GM18870 (cell line): ENCODE data around the gene RHEB.

Source experiments
- ATAC-seq: cut with Tn5 transposase; IDR thresholded peaks from one replicate; pipeline ENCODE4 v1.9.1; 2021; ENCODE audit warnings: moderate library complexity; ENCODE audit not compliant: unreplicated experiment

Gene RHEB

GRCh38 chr7:151505433-151505832, 14.3 kb downstream of the RHEB start:
- no peak for ATAC-seq

GRCh38 chr7:151504715-151505326, 14.9 kb downstream of the RHEB start:
- no peak for ATAC-seq

- ATAC-seq, result no peak
Observed at GRCh38 chr7:151503902-151504714, 15.6 kb downstream of the RHEB start.

DNA sequence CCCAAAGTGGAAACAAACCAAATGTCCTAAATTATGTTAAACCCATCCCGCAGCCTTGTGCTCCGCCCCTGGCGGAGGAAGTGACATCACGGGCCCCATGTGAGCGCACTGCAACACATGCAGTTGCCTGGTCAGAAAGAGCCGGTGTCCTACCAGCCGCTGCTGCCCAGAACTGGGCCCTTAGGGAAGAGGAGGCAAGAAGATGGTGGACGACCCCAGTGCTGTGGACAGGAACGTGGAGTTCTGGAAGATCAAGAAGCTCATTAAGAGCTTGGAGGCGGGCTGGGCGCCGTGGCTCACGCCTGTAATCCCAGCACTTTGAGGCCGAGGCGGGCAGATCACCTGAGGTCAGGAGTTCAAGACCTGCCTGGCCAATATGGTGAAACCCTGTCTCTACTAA, 18.0 kb downstream of the RHEB start:
- ATAC-seq, result no peak

DNA sequence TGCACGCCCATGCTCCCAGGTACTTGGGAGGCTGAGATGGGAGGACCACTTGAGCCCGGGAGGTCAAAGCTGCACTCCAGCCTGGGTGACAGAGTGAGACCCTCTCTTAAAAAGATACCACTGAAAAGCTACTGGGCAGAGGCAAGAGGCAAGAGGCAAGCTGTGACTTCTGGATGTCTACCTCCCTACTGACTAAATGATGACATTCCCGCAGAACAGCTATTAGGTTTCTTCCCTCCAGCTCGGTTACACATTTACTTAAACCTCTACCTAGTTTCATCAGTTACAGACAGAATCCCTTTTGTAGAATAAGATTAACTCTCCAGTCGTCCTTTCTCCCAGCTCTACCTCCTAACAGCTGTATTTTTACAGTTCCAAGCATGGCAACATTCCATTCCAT, 21.2 kb downstream of the RHEB start:
- ATAC-seq, result no peak

- ATAC-seq, result no peak
Observed at GRCh38 chr7:151497306-151497871, 22.3 kb downstream of the RHEB start.

DNA sequence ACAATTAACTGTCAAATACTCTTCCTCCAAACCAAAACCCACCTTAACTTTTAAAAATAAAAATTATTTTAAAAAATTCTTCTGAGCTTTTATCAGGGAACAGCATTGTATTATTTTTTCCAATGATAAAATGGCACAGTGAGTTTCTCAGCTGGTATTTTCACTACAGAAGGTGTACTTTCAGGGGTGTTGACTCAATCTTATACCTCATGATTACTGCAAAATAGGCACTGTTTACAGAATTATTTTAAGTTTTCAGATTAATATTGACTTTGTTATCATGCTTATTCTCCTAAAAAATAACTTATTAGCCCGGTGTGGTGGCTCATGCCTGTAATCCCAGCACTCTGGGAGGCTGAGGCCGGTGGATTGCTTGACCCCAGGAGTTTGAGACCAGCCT, 24.3 kb downstream of the RHEB start:
- no peak for ATAC-seq

DNA sequence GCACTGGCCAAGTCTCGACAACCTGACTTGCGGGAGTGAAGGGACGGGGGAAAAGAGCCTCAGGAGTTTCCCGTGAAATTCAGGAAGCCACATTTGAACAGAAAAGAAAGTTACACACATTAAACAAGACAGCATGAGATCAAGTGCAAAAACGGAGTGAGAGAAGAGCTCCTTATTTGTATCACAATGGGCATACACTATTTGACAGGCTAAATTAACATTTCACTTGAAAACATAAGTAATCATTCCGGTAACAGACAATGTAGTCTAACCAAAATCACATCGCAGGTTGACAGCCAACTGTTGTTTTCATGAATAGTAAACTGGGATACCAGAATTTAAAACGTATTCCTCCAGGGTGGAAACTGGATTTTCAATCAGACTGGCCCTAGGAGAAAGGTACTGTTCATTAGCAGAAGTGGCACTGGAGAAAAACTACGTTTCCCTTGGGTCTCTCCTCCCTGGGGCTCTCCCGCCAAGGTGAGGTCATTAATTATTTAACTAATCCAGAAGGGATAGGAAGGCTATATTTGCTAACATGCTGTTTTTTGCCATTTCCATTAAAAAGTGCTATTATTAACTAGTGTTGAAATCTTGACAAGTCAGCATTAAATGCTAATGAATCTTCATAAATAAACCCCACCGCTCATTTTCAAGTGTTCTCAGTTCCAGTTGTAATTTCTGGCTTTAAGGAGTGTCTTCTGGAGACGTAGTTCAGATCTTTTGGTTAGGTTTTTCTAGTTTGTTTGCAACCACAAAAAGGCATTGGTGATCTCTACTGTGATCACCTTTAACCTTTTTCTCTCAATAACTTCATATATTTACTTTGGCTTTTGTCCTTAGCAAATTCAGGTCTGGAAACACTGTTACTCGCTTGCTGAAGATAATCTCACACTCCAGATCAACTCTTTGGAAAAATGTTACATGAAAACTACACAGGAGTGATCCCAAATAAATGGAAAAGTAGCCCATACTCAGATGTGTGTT, 25.1 kb downstream of the RHEB start:
- no peak for ATAC-seq

DNA sequence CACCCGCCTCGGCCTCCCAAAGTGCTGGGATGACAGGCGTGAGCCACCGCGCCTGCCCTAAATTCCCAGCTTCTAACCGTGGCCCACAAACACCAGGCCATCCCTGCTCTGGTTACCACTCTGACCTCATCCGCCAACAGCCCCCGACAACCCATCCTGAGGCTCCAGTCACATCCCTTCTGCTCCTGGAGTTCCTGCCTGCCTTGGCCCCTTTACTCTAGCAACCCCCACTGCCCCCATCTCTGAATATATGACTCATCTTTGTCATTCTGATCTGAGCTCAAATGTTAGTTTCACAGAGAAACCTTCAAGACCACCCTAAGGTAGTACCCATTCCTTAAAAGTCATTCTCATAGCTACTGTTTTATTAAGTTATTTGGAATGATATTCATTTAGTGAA, 26.6 kb downstream of the RHEB start:
- no peak for ATAC-seq

DNA sequence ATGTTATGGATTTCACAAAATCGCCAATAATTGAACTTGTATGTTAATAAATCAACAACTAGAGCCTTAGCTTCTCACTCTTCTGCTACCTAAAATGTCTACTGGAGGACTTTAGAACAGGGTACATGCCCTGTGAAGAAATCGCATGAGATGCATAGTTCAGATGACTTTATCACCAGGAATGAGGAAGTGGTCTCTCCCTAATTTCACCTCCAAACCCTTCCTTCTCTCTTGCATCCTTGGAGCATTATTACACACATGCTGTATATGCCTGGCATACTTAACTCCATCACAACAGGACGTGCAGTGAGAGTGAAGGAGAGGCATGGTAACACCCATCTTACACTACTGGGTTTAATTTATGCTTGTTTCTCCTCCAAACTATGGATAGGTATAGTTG, 27.8 kb downstream of the RHEB start:
- no peak for ATAC-seq

DNA sequence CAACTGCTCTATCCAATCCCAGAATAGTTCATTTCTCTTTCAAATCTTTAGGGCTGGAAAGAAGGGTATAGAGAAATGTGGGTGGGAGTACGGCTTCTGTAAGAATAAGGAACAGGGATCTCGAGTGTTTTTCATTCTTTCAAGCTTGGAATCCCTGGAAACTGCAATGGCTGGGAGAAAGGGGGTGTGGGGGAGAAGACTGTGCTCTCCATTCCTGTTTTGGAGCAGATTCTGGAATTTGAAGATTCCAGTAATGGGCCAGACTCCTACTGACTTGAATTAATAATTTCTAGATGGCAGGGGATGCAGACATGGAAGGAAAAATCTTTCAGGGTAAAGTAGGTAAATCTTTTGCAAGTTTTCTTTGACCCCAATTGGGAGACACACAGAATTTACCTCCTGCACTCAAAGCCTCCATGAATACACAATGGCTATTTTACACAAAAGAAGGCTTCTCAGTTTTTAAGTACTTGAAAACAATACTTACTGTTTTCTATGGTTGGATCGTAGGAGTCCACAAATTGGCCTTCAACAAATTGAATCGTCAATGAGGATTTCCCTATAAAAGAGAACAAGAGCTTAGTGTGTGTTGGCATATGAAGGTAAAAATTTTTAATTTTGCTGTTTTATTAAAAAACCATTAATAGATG, 29.1 kb downstream of the RHEB start:
- ATAC-seq, result no peak

GRCh38 chr7:151489498-151489897, 30.2 kb downstream of the RHEB start:
- no peak for ATAC-seq

GRCh38 chr7:151488096-151488495, 31.6 kb downstream of the RHEB start:
- no peak for ATAC-seq

- no peak for ATAC-seq
Observed at GRCh38 chr7:151487228-151487627, 32.5 kb downstream of the RHEB start.

GRCh38 chr7:151486074-151486473, 33.6 kb downstream of the RHEB start:
- ATAC-seq, result no peak

DNA sequence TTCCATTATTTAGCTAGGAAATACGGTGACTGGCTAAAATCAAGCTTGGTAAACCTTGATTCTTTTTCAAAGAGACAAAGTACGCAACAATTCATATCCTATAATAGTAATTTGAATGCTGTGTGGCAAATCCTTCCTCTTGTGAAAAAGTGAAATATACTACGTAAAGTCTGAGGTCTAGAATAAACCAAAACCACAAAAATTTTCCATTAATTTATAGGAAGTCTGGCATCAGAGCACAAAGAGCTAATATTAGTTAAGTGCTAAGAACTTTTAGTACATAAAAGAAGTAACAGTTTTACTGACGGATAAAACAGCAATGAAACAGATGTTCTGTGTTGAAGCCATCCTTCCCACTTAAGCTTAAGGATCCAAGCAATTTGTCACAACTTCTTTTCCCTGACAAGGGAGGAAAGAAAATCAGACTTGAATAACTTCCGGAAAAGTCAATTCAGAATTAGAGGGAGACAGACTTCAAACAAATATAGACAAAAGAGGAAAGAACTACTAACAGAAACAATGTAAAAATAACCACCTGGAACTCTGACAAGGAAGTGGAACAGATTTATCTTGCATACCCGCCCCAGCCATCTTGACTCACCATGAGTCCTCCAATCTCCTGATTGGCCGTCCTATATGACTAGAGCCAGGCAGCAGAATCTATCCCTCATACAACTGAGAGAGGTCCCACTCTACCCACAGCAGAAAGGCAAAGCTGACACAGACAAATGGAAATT, 34.6 kb downstream of the RHEB start:
- peak; percentile 58 for ATAC-seq

DNA sequence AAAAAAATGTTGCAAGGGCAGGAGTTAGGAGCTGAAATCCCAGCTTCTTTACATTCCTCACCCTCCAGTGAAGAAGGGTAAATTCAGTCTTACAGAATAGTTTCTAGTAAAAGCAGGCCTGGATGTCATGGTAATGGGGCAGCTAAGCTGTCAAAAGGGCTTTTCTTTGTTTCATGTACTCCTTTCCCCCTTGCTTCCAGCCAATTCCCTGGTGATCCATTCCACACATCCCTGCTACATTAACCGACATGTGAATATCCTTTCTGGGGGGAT, 36.0 kb downstream of the RHEB start:
- ATAC-seq, result no peak

GRCh38 chr7:151482883-151483710, 36.6 kb downstream of the RHEB start:
- no peak for ATAC-seq
